K562 (cell line): ENCODE measurements around the gene RSRP1. TPM values are rescaled to one million over a fixed set of nuclear protein-coding genes. Genes with fewer than 3 reads are reported as not detected.

Source experiments
- CHD7 ChIP-seq: fragments of 200-600 bp; sonication (generic); IDR thresholded peaks from one replicate; pipeline ENCODE4 v1.6.1; 2012; ENCODE audit warnings: mild to moderate bottlenecking, low read depth, low read length, inconsistent platforms
- KAT7 ChIP-seq: sonication (generic); formaldehyde crosslinking; IDR thresholded peaks from 2 replicates; pipeline ENCODE4 v1.8.0; 2022; ENCODE audit warnings: missing genetic modification reagents, mild to moderate bottlenecking, borderline replicate concordance
- MYNN ChIP-seq, 2 experiments: sonication (generic); formaldehyde crosslinking in 1 of 2; IDR thresholded peaks; 2 replicates each; pipeline versions ENCODE4 v1.5.0 to v1.6.1; 2016 to 2020; ENCODE audit warnings: antibody characterized with exemption in 1 of 2, missing genetic modification reagents in 1 of 2
- polyA plus RNA-seq, 8 experiments: library from polyadenylated mRNA; depleted of rRNA in 4 of 8; stranded (reverse) in 5 of 8; unstranded in 3 of 8; fragments of >200 nt; fragmentation: Nextera tagmentation in 2 of 8; fragmentation: Illumina TruSeq in 1 of 8; extraction: Ambion mirVana in 2 of 8; extraction: Trizol in 1 of 8; gene quantifications; 2 replicates each; pipeline versions ENCODE4 v1.2.1 to v1.2.3, GENCODE V29; 2011 to 2014; ENCODE audit warnings: inconsistent platforms in 1 of 8, missing spikeins in 1 of 8
- total RNA-seq, 7 experiments: library from RNA; depleted of rRNA in 6 of 7; stranded (reverse); fragments of >200 nt in 6 of 7; fragmentation: Illumina TruSeq in 2 of 7; extraction: Trizol in 2 of 7; gene quantifications; 2 replicates each; pipeline versions ENCODE4 v1.2.1 to v1.2.3, GENCODE V29; 2011 to 2021; ENCODE audit warnings: low replicate concordance in 1 of 7
- TF ChIP-seq, protein P1 (sequence below), 2 experiments: fragments of 450-650 bp; IDR thresholded peaks; 2 replicates each; pipeline ENCODE4 v1.6.1; 2016; ENCODE audit warnings: mild to moderate bottlenecking in 2 of 2, borderline replicate concordance in 1 of 2, low read depth in 1 of 2, moderate library complexity in 1 of 2

RSRP1 gene
- total and polyA plus RNA-seq, 9 of the 15 experiments (the other 6 are each of a cell fraction or from before 2014, with no cell fraction given) = 27.2 to 283 (median 146) TPM

- TF ChIP-seq CHD7 (no peak), MYNN (IDR thresholded peaks at IDR 0.05) (0 out of 2 replicates have a peak, but pooled peaks have one; percentile 19), MYNN (CRISPR knock-in tag; IDR thresholded peaks at IDR 0.05) (no peak), KAT7 (CRISPR knock-in tag) (peak; percentile 80; the same call in 1 of the 2 replicates)
- TF ChIP-seq, protein P1, sequence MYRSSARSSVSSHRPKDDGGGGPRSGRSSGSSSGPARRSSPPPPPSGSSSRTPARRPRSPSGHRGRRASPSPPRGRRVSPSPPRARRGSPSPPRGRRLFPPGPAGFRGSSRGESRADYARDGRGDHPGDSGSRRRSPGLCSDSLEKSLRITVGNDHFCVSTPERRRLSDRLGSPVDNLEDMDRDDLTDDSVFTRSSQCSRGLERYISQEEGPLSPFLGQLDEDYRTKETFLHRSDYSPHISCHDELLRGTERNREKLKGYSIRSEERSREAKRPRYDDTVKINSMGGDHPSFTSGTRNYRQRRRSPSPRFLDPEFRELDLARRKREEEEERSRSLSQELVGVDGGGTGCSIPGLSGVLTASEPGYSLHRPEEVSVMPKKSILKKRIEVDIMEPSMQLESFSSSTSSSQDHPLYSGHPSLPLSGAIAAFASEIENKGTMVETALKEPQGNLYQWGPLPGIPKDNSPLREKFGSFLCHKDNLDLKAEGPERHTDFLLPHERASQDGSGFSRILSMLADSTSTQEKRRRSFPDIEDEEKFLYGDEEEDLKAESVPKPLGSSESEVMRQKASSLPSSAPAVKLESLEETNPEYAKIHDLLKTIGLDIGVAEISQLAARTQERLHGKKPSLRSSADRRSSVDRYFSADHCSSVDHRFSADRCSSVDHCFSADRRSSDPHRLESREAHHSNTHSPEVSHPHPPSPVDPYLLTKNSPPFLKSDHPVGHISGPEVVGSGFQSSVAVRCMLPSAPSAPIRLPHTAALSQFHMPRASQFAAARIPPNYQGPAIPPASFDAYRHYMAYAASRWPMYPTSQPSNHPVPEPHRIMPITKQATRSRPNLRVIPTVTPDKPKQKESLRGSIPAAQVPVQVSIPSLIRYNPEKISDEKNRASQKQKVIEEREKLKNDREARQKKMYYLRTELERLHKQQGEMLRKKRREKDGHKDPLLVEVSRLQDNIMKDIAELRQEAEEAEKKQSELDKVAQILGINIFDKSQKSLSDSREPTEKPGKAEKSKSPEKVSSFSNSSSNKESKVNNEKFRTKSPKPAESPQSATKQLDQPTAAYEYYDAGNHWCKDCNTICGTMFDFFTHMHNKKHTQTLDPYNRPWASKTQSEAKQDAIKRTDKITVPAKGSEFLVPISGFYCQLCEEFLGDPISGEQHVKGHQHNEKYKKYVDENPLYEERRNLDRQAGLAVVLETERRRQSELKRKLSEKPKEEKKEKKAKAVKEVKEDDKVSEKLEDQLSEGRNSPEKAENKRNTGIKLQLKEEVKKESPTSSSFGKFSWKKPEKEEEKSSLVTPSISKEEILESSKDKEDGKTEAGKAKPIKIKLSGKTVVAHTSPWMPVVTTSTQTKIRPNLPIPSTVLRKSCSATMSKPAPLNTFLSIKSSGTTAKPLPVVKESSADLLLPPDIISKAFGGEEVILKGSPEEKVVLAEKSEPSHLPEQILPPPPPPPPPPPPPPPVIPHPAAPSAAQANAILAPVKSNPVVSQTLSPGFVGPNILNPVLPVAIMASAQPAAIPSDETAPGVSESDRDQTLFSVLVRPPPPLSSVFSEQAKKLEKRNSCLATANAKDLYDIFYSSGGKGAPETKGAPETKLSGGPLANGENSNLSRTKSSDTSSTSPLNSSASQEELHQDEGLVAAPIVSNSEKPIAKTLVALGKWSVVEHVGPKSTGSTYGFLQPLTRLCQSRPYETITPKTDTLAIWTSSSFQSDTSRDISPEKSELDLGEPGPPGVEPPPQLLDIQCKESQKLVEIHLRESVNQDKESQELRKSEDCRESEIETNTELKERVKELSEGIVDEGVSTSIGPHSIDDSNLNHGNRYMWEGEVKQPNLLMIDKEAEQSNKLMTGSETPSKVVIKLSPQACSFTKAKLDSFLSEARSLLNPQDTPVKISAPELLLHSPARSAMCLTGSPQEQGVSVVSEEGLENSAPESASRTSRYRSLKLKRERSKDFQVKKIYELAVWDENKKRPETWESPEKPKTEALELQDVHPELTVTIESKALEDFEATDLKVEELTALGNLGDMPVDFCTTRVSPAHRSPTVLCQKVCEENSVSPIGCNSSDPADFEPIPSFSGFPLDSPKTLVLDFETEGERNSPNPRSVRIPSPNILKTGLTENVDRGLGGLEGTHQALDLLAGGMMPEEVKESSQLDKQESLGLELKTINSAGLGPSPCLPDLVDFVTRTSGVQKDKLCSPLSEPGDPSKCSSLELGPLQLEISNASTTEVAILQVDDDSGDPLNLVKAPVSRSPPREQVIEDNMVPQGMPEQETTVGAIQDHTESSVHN (IDR thresholded peaks at IDR 0.05; ENCODE audit: borderline replicate concordance in 1 of 2, low read depth in 1 of 2) = peak in 1 of 2 experiments; percentile 80; a peak in 1 of 4 replicates
Observed at GRCh38 chr1:25232866-25233784, 14.1 kb downstream of the RSRP1 start (continued).
